ENCODE data around the gene C22orf23.
A peak's percentile ranks its signal among the peaks of the same experiment; 100 is the strongest.
"Not testable (repeated sequence)": the region's sequence is repeated elsewhere in the genome, so short reads cannot be mapped to it uniquely, and the experiment has no call there.

The C22orf23 gene

DNA sequence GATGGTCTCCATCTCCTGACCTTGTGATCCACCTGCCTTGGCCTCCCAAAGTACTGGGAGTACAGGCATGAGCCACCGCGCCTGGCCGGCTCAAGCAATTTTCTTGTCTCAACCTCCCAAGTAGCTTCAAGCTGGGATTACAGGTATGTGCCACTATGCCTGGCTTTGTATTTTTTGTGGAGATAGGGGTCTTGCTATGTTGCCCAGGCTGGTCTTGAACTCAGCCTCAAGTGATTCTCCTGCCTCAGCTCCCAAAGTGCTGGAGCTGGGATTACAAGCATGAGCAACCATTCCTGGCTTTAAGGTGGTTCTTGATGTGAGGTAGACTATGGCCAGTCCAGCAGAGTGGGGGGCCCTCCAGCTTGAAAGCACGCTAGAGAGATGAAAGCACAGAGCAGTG is 7.7 kb upstream of the C22orf23 start:
- H3K4me3 ChIP-seq (ENCODE audit: low read depth, low read length) = no peak overlapping the region
- TF ChIP-seq, protein P1, sequence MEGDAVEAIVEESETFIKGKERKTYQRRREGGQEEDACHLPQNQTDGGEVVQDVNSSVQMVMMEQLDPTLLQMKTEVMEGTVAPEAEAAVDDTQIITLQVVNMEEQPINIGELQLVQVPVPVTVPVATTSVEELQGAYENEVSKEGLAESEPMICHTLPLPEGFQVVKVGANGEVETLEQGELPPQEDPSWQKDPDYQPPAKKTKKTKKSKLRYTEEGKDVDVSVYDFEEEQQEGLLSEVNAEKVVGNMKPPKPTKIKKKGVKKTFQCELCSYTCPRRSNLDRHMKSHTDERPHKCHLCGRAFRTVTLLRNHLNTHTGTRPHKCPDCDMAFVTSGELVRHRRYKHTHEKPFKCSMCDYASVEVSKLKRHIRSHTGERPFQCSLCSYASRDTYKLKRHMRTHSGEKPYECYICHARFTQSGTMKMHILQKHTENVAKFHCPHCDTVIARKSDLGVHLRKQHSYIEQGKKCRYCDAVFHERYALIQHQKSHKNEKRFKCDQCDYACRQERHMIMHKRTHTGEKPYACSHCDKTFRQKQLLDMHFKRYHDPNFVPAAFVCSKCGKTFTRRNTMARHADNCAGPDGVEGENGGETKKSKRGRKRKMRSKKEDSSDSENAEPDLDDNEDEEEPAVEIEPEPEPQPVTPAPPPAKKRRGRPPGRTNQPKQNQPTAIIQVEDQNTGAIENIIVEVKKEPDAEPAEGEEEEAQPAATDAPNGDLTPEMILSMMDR (IDR thresholded peaks at IDR 0.05; ENCODE audit: low read depth, low read length) = no peak

DNA sequence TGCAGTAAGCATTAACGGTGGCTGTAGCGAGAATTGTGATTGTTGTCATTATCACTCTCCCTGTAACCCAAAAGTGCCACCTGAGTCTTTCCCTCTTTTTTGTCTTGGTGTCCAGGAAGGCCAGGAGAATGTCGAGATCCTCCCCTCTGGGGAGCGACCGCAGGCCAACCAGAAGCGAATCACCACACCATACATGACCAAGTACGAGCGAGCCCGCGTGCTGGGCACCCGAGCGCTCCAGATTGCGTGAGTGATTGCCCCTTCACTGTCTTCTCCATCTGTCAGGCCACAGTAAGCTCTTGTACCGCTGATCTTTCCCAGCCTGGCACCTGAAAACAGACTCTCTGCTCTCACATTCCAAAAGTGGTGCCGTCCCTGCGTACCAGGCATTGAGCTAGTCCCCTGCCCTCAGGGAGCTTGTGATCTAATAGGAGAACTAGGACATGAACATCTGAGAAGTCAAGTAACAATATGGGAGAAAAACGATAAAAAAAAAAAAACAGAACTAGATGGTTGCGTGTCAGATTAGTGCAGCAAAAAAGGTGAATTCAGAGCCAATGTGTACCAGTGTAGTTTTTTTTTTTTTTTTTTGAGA is 5.9 kb upstream of the C22orf23 start:
- TF ChIP-seq, protein P1 (IDR thresholded peaks at IDR 0.05; ENCODE audit: low read depth, low read length) = no peak
- no peak overlapping the region for H3K4me3 ChIP-seq (ENCODE audit: low read depth, low read length)

- H3K4me3 ChIP-seq (ENCODE audit: low read depth, low read length) = no peak overlapping the region
- TF ChIP-seq, protein P1 (IDR thresholded peaks at IDR 0.05; ENCODE audit: low read depth, low read length) = no peak
Observed at GRCh38 chr22:37957232-37957631, 3.8 kb upstream of the C22orf23 start.

GRCh38 chr22:37955825-37956397 is 2.5 kb upstream of the C22orf23 start:
- H3K4me3 ChIP-seq (ENCODE audit: low read depth, low read length) = not testable (repeated sequence)

DNA sequence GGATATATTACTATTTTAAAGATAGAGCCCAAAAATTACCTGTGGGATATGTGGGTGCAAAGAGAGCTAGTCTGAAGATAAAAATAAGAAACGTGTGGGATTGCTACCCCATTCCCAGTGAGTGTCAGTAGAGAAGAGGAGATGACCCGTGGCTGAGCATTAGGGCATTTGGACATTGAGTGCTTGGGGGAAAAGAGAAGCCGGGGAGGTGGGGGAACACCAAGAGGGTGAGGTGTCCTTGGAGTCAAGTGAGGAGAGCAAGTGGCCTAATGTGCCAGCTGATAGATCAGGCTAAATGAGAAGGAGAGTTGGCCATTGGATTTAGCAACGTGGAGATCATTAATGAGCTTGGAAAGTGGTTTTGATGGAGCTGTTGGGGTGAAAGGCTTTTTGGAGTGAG is 1.3 kb upstream of the C22orf23 start:
- TF ChIP-seq, protein P1 (IDR thresholded peaks at IDR 0.05; ENCODE audit: low read depth, low read length) = no peak
- peak overlapping the region; percentile 94 for H3K4me3 ChIP-seq (ENCODE audit: low read depth, low read length)

DNA sequence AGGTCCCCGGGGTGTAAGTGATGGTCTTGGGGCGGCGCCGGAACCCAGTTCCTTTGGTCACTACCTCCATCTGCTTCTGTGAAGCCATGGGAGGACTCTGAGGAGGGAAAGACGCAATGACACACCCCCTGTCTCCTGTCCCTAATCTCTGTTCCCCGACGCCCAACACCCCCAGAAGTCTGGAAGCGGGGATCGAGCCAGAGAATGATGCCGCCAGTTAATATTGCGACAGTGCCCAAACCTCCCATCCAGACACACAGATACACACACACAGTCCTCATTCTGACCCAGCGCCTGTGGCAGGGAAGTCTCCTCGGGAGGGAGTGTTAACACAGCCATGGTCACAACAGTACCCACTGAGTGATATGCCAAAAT is 352 bp downstream of the C22orf23 start:
- H3K4me3 ChIP-seq (ENCODE audit: low read depth, low read length) = peak overlapping the region; percentile 94
- TF ChIP-seq, protein P1 (IDR thresholded peaks at IDR 0.05; ENCODE audit: low read depth, low read length) = no peak

DNA sequence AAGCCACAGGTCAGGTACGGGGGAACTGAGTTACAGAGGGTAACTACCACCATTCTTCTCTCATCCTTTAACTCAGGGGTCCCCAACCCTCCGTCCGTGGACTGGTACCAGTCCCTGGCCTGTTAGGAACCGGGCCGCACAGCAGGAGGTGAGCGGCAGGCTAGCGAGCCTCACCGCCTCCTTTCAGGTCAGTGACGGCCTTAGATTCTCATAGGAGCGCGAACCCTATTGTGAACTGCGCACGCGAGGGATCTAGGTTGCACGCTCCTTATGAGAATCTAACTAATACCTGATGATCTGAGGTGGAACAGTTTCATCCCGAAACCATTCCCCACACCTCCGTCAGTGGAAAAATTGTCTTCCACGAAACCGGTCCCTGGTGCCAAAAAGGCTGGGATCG is 772 bp downstream of the C22orf23 start:
- peak overlapping the region; percentile 94 for H3K4me3 ChIP-seq (ENCODE audit: low read depth, low read length)

- TF ChIP-seq, protein P1 (IDR thresholded peaks at IDR 0.05; ENCODE audit: low read depth, low read length) = no peak
- H3K4me3 ChIP-seq (ENCODE audit: low read depth, low read length) = no peak overlapping the region
Observed at GRCh38 chr22:37951305-37951704, 2.1 kb downstream of the C22orf23 start.

DNA sequence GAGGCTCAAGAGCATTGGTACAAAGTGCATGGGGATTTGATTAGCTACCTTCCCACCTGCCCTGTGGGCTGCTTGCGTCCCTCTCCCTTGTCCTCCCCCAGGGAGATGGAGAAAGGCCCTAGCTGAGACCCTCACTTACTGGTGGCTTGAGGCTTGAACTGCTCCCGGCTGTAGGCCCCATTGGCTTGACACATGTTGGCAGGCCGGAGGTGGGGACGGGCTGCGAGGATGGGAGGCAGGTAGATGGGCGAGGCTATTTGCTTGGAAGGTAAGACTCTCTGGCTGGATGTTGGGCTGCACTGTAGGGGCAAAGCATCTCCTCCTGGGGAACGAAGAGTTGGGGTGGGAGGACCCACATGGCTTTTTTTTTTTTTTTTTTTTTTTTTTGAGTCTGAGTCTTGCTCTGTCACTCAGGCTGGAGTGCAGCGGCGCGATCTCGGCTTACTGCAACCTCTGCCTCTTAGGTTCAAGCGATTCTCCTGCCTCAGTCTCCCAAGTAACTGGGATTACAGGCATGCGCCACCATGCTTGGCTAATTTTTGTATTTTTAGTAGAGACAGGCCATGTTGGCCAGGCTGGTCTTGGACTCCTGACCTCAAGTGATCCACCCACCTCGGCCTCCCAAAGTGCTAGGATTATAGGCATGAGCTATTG is 6.1 kb downstream of the C22orf23 start:
- H3K4me3 ChIP-seq (ENCODE audit: low read depth, low read length) = not testable (repeated sequence)

GRCh38 chr22:37944423-37944822 is 9.0 kb downstream of the C22orf23 start:
- not testable (repeated sequence) for H3K4me3 ChIP-seq (ENCODE audit: low read depth, low read length)
